GM12878 (cell line): ENCODE data around the gene CASR. TPM values are rescaled to one million over a fixed set of nuclear protein-coding genes. Genes with fewer than 3 reads are reported as not detected.

Source experiments
- BCL3 ChIP-seq: IDR thresholded peaks from 2 replicates; pipeline ENCODE4 v1.6.1; 2011; ENCODE audit warnings: borderline replicate concordance, low read depth, mild to moderate bottlenecking, moderate library complexity, low read length; ENCODE audit not compliant: insufficient read depth, poor library complexity, severe bottlenecking
- BMI1 ChIP-seq: fragments of 450-650 bp; IDR thresholded peaks from 2 replicates; pipeline ENCODE4 v1.6.1; 2016; ENCODE audit warnings: mild to moderate bottlenecking, moderate library complexity, borderline replicate concordance
- CREM ChIP-seq: IDR thresholded peaks from 2 replicates; pipeline ENCODE4 v1.6.1; 2014; ENCODE audit warnings: antibody characterized with exemption, low read depth
- CUX1 ChIP-seq: IDR thresholded peaks from 2 replicates; pipeline ENCODE4 v1.6.1; 2012; ENCODE audit warnings: improper control_type of control experiment, low read depth, low read length; ENCODE audit not compliant: insufficient replicate concordance
- DPF2 ChIP-seq: fragments of 450-650 bp; IDR thresholded peaks from 2 replicates; pipeline ENCODE4 v1.6.1; 2017; ENCODE audit warnings: mild to moderate bottlenecking
- EP300 ChIP-seq, 2 experiments: fragments of 150-350 bp in 1 of 2; IDR thresholded peaks; 2 replicates each; pipeline ENCODE4 v1.6.1; 2011 to 2012; ENCODE audit warnings: low read depth in 2 of 2, low read length in 2 of 2, borderline replicate concordance in 1 of 2, improper control_type of control experiment in 1 of 2, inconsistent platforms in 1 of 2; ENCODE audit not compliant: control insufficient read depth in 1 of 2
- EZH2 ChIP-seq: IDR thresholded peaks from 2 replicates; pipeline ENCODE4 v1.6.1; 2012; ENCODE audit warnings: low read depth, mild to moderate bottlenecking, control low read depth, inconsistent platforms, low read length, borderline replicate concordance; ENCODE audit not compliant: control insufficient read depth
- FOS ChIP-seq: IDR thresholded peaks from 3 replicates; pipeline ENCODE4 v1.6.1; 2011; ENCODE audit warnings: borderline replicate concordance; ENCODE audit not compliant: insufficient read length; ENCODE audit errors: extremely low read depth
- FOXK2 ChIP-seq: fragments of 450-650 bp; IDR thresholded peaks from 2 replicates; pipeline ENCODE4 v1.6.1; 2017; ENCODE audit warnings: mild to moderate bottlenecking, moderate library complexity
- MYB ChIP-seq: fragments of 150-350 bp; IDR thresholded peaks from 2 replicates; pipeline ENCODE4 v1.6.1; 2014; ENCODE audit warnings: mild to moderate bottlenecking, low read depth, low read length, borderline replicate concordance
- NFXL1 ChIP-seq: fragments of 450-650 bp; IDR thresholded peaks from 2 replicates; pipeline ENCODE4 v1.6.1; 2017; ENCODE audit warnings: antibody characterized with exemption, mild to moderate bottlenecking, borderline replicate concordance
- POU2F2 ChIP-seq: IDR thresholded peaks from 3 replicates; pipeline ENCODE4 v1.6.1; 2011; ENCODE audit warnings: low read depth, mild to moderate bottlenecking, low read length, borderline replicate concordance
- PRDM15 ChIP-seq: fragments of 450-650 bp; formaldehyde crosslinking; IDR thresholded peaks from 2 replicates; pipeline ENCODE4 v1.4.0; 2020; ENCODE audit warnings: mild to moderate bottlenecking, moderate library complexity
- REST ChIP-seq: IDR thresholded peaks from 2 replicates; pipeline ENCODE4 v1.6.1; 2012; ENCODE audit warnings: mild to moderate bottlenecking, low read depth, low read length
- STAT1 ChIP-seq: fragments of 450-650 bp; conservative IDR thresholded peaks from 2 replicates; pipeline ENCODE4 v1.6.1; 2014; ENCODE audit warnings: antibody characterized with exemption, mild to moderate bottlenecking
- ZZZ3 ChIP-seq: IDR thresholded peaks from 2 replicates; pipeline ENCODE4 v1.6.1; 2011; ENCODE audit warnings: low read depth; ENCODE audit not compliant: control insufficient read depth, insufficient read length
- polyA plus RNA-seq, 11 experiments: library from polyadenylated mRNA; depleted of rRNA in 4 of 11; unstranded in 6 of 11; stranded (reverse) in 5 of 11; fragments of >200 nt; fragmentation: Nextera tagmentation in 4 of 11; fragmentation: Illumina TruSeq in 1 of 11; extraction: Ambion mirVana in 4 of 11; extraction: Trizol in 1 of 11; gene quantifications; 1 replicate in 1 of 11; 2 replicates in 10 of 11; pipeline versions ENCODE4 v1.2.1 to v1.2.3, GENCODE V29; 2011 to 2016; ENCODE audit warnings: inconsistent platforms in 2 of 11, missing spikeins in 2 of 11, low read depth in 1 of 11
- total RNA-seq, 4 experiments: library from RNA; depleted of rRNA in 3 of 4; stranded (reverse); fragments of >200 nt in 3 of 4; fragmentation: Illumina TruSeq in 1 of 4; extraction: Trizol in 1 of 4; gene quantifications; 2 replicates each; pipeline versions ENCODE4 v1.2.1 to v1.2.3, GENCODE V29; 2013 to 2021

Gene CASR
- total and polyA plus RNA-seq, 10 of the 15 experiments (the other 5 are each of a cell fraction or from before 2014, with no cell fraction given): 0.04 to 0.37 (median 0.11) TPM

- peak; percentile 78 for TF ChIP-seq BCL3
- no peak for TF ChIP-seq POU2F2
- TF ChIP-seq CUX1: no peak
- 0 out of 4 replicates have a peak, but pooled peaks of 1 of the 2 experiments have one; percentile 17 for TF ChIP-seq EP300 (IDR thresholded peaks at IDR 0.05; ENCODE audit: borderline replicate concordance in 1 of 2, control insufficient read depth in 1 of 2, low read depth in 2 of 2, low read length in 2 of 2)
- TF ChIP-seq FOXK2: no peak
- TF ChIP-seq FOS: no peak
- no peak for TF ChIP-seq STAT1
- no peak for TF ChIP-seq PRDM15 (CRISPR knock-in tag)
- no peak for TF ChIP-seq ZZZ3
- TF ChIP-seq CREM: peak; percentile 57; the same call in 1 of the 2 replicates
- TF ChIP-seq BMI1: no peak
- TF ChIP-seq REST: no peak
- no peak for TF ChIP-seq NFXL1
- TF ChIP-seq MYB: no peak
- TF ChIP-seq DPF2: peak; percentile 68
- no peak for TF ChIP-seq EZH2
Observed at GRCh38 chr3:122298239-122298638, 114.8 kb downstream of the CASR start (continued).
